Stimulated activated CD4-positive, alpha-beta T cell treated with anti-CD3 and anti-CD28 coated beads, Interleukin-15, amount 100 ng/mL, for 1 hour (primary cell): Measurements from ENCODE around the gene CDCP1.
"Not testable (repeated sequence)": the region's sequence is repeated elsewhere in the genome, so short reads cannot be mapped to it uniquely, and the experiment has no call there.

Experiments used
- DNase-seq, 2 donors: peaks; one replicate each; pipeline ENCODE4 v3.0.0-alpha.2; 2020; ENCODE audit warnings: low read depth in 1 of 2, low spot score in 1 of 2

The CDCP1 gene

DNA sequence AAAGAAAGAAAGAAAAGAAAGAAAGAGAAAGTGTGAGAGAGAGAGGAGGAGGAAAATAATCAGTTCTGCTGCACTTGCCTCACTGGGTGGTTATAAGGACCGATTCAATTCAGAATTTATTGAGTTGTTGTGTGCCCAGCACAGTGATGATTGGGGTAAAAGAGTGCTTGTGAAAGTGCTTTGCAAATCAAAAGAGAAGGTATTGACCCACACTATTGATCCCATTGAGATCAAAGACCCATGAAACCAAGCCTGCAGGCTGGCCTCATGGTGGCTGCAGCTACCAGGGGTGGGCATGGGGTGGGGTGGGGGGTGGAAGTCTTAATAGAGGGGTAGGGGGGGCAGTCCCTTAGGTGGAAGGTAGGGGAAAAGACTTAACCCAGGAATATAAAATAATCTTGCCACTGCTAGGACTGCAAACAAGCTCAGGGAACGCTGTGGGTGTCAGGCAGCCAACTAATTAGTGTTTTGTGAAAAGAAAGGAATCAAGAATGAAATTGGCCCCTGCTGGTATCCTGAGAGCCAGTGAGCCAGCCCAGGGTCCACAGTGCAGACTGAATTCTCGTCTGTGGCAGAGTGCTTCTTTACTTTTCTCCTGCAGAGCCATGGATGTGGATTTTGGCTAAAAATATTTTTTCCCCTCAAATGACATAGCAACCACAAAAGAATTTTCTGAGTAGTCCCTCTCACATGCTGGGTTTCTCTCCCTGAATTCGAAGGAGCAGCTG, 85.8 kb downstream of the CDCP1 start:
- no peak for DNase-seq

DNA sequence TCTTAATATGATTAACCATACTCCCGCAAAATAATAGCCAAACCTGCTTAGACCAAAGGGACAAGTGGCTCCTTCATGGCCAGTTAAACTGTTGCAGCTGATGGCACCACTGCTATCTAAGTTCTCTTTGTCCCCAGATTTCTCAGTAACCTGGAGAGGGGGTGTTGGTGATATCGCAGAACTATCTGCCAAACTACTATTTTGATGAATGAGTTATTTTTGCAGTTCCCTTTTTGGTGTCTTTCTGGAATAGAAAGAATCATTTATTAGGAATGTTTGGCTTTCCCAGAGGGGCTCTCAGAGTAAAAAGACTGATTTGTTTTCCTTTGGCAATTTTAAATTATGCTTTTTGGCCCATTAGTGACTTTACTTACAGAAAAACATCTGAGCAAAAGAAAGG, 87.0 kb downstream of the CDCP1 start:
- no peak for DNase-seq

DNA sequence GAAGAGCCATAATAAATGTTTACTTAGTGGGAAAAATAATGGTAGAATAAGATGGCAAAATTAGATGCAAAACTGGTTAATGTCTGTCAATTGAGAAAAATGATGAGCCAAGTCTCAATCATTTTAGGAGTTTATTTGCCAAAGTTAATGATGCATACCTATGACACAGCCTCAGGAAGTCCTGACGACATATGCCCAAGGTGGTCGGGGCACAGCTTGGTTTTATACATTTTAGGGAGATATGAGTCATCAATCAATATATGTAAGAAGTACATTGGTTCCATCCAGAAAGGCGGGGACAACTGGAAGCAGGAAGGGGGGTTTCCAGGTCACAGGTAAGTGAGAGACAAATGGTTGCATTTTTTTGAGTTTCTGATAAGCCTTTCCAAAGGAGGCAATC, 88.6 kb downstream of the CDCP1 start:
- DNase-seq: no peak

DNA sequence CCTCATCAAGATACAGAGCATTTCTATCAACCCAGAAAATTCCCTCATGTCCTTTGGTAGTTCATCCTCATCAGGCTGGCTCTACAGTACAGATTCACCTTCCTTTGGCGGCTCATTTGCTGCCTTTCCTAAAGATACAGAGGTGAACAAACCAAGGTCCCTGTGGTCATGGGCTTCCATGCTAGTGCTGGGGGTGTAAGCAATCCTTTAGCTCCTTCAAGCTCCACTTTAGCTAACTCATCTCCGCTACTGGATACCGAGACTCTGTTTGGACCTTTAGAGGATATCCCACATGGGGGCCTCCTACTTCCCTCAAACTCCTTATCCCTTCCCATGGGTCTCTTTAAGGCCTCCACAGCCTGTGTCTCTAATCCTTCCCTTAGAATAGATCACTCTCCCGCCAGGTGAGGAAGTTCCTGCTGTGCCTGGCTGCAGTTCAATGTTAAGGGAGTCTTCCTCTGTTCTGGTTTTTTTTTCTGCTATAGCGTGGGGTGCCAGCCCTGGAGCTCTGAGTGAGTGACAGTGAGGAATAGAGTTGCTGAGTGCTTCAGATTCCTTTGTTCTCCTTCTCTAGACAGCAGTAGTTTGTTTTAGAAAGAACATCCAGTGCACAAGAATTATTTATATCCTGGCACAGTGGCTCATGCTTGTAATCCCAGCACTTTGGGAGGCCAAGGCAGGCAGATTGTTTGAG, 89.4 kb downstream of the CDCP1 start:
- no peak for DNase-seq

DNA sequence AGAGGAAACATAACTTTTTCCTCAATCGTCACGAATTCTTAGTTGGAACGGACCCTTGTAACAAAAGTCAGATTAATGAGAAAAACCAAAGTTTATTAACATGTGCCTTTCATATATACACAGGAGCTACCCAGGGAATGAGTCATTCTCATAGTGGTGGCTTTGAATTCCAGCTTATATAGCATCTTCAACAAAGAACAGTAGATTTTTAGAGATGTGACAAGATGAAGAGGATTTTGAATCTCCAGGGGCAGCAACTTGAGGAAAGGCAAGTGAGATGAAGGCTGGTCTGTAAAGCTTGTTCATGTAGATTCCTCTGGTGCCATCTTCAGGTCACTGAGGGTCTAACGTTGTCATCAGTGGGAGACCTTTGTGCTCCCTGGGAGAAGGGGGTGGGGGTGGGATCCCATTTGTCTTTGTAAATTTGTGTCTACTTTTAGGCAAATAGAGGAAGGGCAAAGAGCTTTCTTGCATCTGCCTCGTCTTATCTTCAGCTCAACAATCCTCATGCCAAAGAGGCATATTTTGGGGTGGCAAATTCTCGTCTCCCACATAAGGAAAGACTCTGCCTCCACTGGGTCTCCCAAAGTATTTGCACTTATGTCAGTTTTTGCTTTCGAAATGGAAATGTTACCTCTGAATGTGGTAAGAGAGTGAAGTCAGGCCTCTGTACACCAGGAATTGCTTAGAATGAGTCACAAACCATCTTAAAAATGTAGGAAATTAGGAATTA, 90.6 kb downstream of the CDCP1 start:
- no peak for DNase-seq

DNA sequence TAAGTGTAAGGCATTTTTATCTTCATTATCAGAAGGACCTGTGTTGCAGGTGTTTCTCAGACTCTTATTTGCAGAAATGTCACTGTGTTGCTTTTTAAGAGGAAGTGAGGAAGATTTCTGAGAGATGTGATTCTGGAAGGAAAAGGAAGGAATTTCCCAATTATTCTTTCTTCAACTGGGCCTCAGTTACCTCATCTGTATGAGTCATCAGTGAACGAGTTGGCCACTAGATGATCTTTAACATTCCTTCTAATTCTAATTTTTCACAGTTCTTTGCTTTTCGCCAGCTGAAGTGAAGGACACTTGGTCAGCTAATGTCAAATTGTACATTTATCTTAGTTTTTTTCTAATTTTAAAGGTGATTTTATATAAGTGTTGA, 91.2 kb downstream of the CDCP1 start:
- DNase-seq: no peak

DNA sequence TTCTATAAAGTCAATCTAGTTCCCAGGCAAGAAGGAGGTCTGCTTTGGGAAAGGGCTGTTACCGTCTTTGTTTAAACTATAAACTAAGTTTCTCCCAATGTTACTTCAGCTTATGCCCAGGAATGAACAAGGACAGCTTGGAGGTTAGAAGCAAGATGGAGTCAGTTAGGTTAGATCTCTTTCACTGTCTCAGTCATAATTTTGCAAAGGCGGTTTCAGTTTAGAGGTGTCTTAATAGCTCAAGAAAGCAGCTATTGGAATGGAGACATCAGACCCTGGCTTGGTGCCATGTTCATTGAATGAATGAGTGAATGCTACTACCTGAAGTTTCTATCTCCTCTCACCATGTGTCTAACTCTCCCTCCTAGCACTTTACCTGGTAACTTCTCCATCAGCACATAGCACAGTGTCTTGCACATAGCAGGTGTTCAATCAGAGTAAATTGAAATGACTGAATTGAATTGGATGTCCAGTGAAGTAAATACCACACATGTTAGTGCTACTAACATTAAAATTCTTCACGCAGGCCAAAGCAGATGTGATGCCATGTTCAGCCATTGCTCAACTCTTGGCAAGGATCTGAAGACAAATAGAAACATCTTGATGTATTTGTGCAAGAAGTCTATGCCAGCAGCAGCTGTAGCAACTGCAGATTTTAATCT, 91.9 kb downstream of the CDCP1 start:
- DNase-seq: no peak

DNA sequence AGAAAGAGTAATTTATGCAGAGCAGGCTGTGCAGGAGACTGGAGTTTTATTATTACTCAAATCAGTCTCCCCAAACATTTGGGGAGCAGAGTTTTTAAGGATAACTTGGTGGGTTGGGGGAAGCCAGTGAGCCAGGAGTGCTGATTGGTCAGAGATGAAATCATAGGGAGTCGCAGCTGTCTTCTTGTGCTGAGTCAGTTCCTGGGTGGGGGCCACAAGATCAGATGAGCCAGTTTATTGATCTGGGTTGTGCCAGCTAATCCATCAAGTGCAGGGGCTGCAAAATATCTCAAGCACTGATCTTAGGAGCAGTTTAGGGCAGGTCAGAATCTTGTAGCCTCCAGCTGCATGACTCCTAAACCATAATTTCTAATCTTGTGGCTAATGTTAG, 92.4 kb downstream of the CDCP1 start:
- DNase-seq: not testable (repeated sequence)

DNA sequence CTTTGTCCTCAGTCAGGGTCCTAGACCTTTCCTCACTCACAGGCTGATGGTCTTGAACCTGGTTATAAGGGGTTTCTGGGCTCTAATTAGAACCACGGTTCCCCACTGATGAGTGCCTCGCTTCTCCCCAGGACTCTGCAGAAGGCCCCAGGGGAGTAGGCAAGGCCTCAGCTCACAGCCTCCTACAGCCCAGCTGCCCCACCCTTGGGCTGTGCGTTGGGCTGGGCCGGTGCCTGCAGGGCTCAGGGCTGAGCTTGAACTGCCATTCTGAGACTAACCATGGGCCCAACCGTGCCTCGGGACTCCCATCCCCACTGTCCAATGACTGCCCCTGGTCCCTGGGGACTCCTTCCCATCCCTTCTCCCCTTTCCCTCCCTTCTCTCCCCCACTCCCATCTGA, 94.5 kb downstream of the CDCP1 start:
- no peak for DNase-seq

DNA sequence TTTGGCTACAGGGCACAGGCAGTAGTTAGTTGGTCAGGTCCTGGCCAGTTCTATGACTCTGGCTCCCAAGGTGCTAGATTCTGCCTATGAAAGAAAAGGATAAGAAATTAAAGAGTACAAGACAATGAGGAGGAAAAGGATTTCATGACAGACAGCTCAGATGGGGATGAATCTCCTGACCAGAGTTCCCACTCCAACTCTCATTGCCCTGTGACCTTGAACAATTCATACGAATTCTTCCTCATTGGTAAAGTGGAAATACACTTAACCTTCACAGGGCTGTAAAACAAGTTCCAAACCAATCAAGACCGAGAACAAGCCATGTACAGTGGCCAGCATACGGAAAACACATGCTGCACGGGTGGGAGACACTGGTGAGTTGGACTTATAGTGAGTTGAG, 96.4 kb downstream of the CDCP1 start:
- DNase-seq: no peak

DNA sequence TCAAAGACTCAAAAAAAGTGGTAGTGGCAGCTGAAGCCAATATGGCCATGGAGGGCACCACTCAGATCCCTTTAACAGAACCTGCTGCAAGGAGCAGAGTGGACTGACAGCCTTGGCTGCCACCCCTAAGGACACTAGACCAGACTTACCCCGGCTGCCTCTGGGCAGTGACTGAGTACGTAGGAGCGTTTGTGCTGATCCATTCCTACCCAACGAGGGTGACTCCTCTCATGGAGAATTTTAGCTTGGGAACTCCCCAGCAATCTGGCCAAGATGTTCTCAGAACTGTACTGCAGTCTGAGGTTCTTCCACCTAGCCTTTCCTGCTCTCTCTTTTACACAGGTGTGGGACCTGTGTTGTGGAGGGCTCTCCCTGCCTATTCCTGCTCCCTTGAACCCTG, 97.9 kb downstream of the CDCP1 start:
- DNase-seq: no peak

DNA sequence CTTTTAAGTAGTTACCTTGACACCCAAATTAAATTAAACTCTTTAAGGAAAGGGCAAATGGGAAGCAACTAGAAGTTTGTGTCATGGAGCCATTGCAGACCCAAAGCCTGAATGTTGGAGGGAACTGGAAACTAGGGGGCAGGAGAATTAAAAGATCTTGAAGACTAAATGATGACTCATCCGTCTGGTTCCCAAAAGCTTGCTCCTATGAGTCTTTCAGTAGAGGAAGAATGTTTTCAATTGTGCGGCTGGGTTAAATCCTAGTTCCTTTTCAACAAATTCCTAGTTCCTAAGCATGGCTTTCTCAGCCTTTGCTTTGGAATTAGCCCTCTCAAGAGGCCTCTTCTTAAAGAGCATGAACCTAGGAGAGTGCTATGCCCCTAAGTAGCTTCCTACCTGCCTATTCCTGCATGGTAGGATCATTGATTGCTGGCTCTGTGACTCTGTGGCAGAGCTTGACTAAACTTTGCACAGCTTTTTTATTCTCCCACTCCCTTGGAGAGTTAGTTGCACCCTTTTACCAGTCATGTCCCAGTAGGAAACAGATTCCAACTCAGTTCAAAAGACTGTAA, 102.4 kb downstream of the CDCP1 start:
- DNase-seq: no peak

DNA sequence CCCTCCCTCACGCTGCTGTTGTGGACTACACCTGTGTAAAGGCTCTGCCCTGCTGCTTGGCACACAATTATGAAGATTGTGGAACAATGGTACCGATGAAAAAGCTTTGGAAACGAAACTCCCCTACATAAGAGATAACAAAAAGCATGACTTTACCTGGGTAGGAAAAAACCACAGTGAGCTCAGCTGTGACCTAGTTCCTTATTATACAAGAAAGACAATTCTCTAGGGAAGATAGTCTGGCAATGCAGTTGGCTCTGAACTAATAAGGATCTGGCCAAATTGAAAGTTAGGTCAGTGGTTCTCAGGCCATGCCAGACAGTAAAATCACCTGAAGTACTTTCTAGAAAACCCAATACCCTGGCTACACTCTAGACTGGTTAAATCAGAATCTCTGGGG, 104.0 kb downstream of the CDCP1 start:
- DNase-seq: no peak

DNA sequence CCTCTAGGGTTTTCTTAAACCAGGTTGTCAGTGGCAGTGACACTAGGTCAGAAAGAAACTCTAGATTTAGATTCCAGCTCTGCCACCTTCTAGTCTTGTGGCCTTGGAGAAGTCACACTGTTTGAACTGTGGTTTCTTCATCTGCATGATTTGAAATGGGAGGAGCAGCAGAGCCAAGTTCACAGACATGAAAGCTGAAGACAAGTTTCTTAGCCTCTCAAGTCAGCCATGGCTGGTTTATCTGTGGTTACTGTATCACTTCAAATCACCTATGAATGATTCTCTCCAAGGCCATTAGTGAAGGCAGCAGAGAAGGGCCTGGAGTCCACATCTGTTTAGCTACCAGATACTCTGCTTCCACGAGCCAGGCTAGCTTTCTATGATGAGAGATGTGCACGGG, 104.5 kb downstream of the CDCP1 start:
- DNase-seq: no peak

DNA sequence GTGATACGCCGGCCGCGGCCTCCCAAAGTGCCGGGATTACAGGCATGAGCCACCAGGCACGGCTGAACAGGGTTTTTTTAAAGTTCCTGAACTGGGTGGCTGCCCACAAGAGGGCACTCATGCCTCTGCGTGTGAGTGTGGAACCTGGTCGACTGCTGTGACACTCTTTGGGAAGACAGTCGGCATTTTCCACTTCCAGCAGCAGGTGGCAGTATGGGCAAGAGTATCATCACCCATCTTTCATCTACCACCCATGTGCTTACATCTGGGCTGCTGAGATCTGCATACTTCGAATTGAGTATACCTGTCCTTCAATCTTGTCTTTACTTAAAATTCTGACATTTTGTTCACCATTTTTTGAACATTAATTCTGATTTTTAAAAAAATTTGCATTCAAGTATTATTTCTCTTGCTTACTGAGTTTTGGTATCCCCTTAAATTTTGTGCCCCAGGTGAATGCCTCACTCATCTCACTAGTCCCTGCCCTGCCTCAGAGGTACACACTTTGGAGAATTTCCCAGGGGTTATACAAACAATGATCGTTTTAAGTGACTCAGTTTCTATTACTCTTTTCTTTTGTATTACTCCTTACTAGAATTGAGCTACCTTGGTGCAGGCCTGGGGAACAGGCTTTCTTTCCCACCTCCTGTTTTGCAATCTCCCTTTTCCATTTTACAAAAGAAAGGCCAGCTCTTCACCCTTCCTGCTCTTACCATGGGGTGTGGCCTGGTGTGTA, 108.3 kb downstream of the CDCP1 start:
- peak; percentile 75 to 81 for DNase-seq

DNA sequence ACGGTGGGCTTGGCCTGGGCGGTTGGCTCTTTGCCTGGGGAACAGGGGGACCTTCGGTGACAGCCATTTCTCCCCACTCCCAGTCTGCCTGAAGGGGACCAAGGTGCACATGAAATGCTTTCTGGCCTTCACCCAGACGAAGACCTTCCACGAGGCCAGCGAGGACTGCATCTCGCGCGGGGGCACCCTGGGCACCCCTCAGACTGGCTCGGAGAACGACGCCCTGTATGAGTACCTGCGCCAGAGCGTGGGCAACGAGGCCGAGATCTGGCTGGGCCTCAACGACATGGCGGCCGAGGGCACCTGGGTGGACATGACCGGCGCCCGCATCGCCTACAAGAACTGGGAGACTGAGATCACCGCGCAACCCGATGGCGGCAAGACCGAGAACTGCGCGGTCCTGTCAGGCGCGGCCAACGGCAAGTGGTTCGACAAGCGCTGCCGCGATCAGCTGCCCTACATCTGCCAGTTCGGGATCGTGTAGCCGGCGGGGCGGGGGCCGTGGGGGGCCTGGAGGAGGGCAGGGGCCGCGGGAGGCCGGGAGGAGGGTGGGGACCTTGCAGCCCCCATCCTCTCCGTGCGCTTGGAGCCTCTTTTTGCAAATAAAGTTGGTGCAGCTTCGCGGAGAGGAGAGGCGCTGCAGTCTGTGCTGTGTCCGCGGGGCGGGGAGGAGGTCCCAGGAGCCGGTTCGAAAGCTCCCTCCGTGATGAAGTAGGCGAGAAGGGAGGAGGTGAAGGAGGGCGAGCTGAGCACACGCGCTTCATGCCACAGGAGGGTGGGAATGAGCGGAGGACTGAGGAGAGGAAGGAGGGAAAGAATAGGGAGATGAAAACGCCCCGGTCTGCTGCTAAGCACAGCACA, 110.5 kb downstream of the CDCP1 start:
- DNase-seq: peak in 1 of 2 donors; percentile 14

DNA sequence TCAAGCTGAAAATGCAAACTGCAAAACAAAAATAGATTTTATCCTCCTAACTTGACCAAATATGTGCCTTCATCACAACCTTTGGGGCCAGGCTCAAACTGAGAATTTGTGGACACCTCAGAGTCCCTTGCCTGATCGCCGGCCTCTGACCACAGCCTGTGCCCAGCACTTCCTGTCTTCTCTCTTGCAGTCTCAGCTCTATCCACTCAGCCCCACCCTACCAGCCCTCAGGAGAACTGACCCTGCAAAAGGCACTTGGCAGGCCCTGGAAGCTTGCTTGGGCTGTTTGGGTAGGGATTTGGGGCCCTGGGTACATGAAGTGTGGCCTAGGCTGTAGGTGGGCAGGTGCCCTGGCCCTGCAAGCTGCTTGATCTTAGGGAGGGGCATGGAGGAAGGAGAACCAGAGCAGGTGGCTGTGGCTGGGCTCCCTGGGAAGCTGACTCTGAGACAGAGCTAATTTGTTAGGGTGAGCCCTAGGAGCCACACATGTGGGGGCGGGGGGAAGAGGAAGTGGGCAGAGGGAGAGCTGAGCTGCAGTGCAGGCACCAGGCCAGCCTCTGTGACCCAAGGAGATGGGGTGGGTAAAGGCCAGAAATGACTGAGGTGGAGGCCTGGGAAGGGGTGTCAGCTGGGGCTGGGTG, 111.4 kb downstream of the CDCP1 start:
- no peak for DNase-seq

DNA sequence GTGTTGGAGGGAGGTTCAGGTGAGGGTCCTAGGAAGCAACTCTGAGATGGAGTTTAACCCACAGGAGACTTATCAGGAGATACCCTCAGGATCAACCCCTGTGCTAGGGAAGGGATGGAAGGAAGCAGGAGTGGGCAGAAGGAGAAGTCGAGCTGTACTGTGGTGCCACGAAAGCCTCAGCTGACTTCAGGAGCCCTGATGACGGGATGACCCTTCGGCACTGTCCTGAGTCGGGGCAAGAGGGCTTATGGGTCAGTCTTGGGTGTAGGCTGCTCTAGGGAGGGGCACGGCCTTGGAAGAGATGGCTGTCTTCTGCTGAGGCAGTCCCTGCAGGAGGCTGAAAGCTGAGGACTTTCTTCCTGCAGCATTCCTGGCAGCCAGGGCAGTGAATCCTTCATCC, 112.4 kb downstream of the CDCP1 start:
- DNase-seq: no peak
